Measurements from ENCODE around the gene MTX1.

DNA sequence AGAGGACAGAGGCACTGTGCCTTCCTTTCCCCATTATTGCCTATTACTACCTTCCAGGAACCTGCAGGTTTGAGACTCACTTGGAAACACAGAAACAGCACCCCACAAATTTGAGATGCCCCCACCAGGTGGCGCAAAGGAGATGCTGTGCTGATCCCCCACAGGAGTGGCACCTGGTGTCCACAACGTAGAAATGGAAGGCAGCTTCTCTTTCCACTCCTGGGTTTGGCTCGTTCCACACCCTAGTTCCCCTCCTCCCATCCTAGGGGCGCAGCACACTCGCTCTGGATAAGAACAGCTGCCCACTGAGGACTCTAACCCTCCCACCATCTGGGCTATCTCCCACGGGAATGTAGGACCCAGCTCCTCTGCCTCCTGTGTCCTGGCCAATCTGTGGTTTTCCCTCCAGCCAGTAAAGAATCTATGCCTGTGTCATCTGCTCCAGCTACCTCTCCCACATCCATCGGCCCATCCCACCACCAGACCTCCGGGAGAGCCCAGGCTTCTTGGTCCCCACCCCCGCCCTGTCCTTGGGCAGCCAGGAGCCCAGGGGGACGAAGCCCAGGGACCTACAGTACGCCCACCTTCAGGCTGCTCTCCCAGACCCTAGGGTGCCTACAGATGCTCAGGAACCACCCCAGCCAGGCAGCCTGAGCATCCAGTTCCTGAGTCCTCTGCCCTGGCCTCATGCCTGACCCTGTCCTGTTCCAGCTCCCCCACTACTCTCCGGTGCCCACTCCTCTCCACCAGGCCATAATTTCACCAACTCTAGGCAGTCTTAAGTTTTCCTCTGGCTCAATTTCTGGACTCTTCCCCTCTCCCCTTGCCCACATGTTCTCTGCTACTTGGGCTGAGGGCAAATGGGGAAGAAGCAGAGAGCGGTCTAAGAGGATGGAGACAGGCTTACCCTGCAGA is 1.3 kb upstream of the MTX1 start:
- TF ChIP-seq CTCF (IDR thresholded peaks at IDR 0.05) = peak; percentile 84
- no peak for TF ChIP-seq POLR2A (IDR thresholded peaks at IDR 0.05; ENCODE audit: low read length)
- TF ChIP-seq SREBF2 (IDR thresholded peaks at IDR 0.05) = no peak
- no peak for TF ChIP-seq RCOR1 (IDR thresholded peaks at IDR 0.05; ENCODE audit: low read depth, low read length)
- TF ChIP-seq JUN (IDR thresholded peaks at IDR 0.05) = no peak
- TF ChIP-seq, protein P1, sequence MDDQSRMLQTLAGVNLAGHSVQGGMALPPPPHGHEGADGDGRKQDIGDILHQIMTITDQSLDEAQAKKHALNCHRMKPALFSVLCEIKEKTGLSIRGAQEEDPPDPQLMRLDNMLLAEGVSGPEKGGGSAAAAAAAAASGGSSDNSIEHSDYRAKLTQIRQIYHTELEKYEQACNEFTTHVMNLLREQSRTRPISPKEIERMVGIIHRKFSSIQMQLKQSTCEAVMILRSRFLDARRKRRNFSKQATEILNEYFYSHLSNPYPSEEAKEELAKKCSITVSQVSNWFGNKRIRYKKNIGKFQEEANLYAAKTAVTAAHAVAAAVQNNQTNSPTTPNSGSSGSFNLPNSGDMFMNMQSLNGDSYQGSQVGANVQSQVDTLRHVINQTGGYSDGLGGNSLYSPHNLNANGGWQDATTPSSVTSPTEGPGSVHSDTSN (IDR thresholded peaks at IDR 0.05) = no peak
- TF ChIP-seq MYC (IDR thresholded peaks at IDR 0.05; ENCODE audit: borderline replicate concordance, low read length) = no peak
- no peak for TF ChIP-seq KDM5A (IDR thresholded peaks at IDR 0.05)
